Muscle layer of colon (tissue), 2 donors: Measurements from ENCODE around the gene SLC29A3.
A peak's percentile ranks its signal among the peaks of the same experiment; 100 is the strongest.

Source experiments
- H3K27ac ChIP-seq: one replicate; pipeline ENCODE4 v1.7.0; 2013; ENCODE audit warnings: low read depth, mild to moderate bottlenecking, low read length, moderate library complexity
- H3K27me3 ChIP-seq, 2 donors: one replicate each; pipeline ENCODE4 v1.7.0; 2013; ENCODE audit warnings: low read length in 2 of 2, mild to moderate bottlenecking in 2 of 2; ENCODE audit not compliant: insufficient read depth in 2 of 2, control insufficient read depth in 1 of 2
- H3K36me3 ChIP-seq: one replicate; pipeline ENCODE4 v1.7.0; 2013; ENCODE audit warnings: mild to moderate bottlenecking, low read length; ENCODE audit not compliant: insufficient read depth
- H3K4me1 ChIP-seq: one replicate; pipeline ENCODE4 v1.7.0; 2013; ENCODE audit warnings: mild to moderate bottlenecking, low read length; ENCODE audit not compliant: insufficient read depth
- H3K4me3 ChIP-seq, 2 donors: one replicate each; pipeline ENCODE4 v1.7.0; 2013; ENCODE audit warnings: low read length in 2 of 2, low read depth in 1 of 2, mild to moderate bottlenecking in 1 of 2, moderate library complexity in 1 of 2
- H3K9ac ChIP-seq: one replicate; pipeline ENCODE4 v1.7.0; 2013; ENCODE audit warnings: low read length
- H3K9me3 ChIP-seq: one replicate; pipeline ENCODE4 v1.7.0; 2013; ENCODE audit warnings: mild to moderate bottlenecking, low read length
- donor health status: abdominal sarcoma.
- donor health status: Adenocarcinoma of cecum.

Gene SLC29A3

GRCh38 chr10:71392292-71392691 is 73.2 kb downstream of the SLC29A3 start:
- no peaks in the 10 kb centered on the region for H3K36me3 ChIP-seq
- H3K9ac ChIP-seq: no peak overlapping the region
- H3K9me3 ChIP-seq: no peaks in the 10 kb centered on the region
- peaks cover 2% of the 10 kb centered on the region for H3K4me1 ChIP-seq
- H3K4me3 ChIP-seq: no peak overlapping the region
- H3K27me3 ChIP-seq: peaks cover 0 to 1% of the 10 kb centered on the region in 2 donors
- no peak overlapping the region for H3K27ac ChIP-seq

- Histone ChIP-seq H3K9ac (no peak overlapping the region), H3K4me1 (peaks cover 10% of the 10 kb centered on the region), H3K4me3 (no peak overlapping the region), H3K27me3 (peaks cover 3 to 9% of the 10 kb centered on the region in 2 donors), H3K9me3 (no peaks in the 10 kb centered on the region), H3K27ac (no peak overlapping the region), H3K36me3 (no peaks in the 10 kb centered on the region)
Observed at GRCh38 chr10:71392791-71393781, 74.0 kb downstream of the SLC29A3 start.

- Histone ChIP-seq H3K27ac (no peak overlapping the region), H3K27me3 (peaks cover 11 to 18% of the 10 kb centered on the region in 2 donors), H3K9ac (no peak overlapping the region), H3K4me3 (no peak overlapping the region), H3K9me3 (no peaks in the 10 kb centered on the region), H3K4me1 (peaks cover 11% of the 10 kb centered on the region), H3K36me3 (no peaks in the 10 kb centered on the region)
Observed at GRCh38 chr10:71393841-71394475, 74.9 kb downstream of the SLC29A3 start.

- Histone ChIP-seq H3K4me1 (peaks cover 11% of the 10 kb centered on the region), H3K36me3 (no peaks in the 10 kb centered on the region), H3K27me3 (peaks cover 22 to 29% of the 10 kb centered on the region in 2 donors), H3K27ac (no peak overlapping the region), H3K4me3 (no peak overlapping the region), H3K9ac (no peak overlapping the region), H3K9me3 (no peaks in the 10 kb centered on the region)
Observed at GRCh38 chr10:71394926-71395562, 76.0 kb downstream of the SLC29A3 start.

GRCh38 chr10:71395621-71396020 is 76.6 kb downstream of the SLC29A3 start:
- Histone ChIP-seq H3K4me1 (peaks cover 11% of the 10 kb centered on the region), H3K4me3 (no peak overlapping the region), H3K9me3 (no peaks in the 10 kb centered on the region), H3K36me3 (no peaks in the 10 kb centered on the region), H3K27ac (no peak overlapping the region), H3K9ac (no peak overlapping the region), H3K27me3 (peaks cover 26 to 35% of the 10 kb centered on the region in 2 donors)

GRCh38 chr10:71396084-71396710 is 77.1 kb downstream of the SLC29A3 start:
- H3K4me1 ChIP-seq: peaks cover 11% of the 10 kb centered on the region
- H3K36me3 ChIP-seq: no peaks in the 10 kb centered on the region
- no peak overlapping the region for H3K9ac ChIP-seq
- peaks cover 31 to 40% of the 10 kb centered on the region in 2 donors for H3K27me3 ChIP-seq
- no peak overlapping the region for H3K27ac ChIP-seq
- H3K9me3 ChIP-seq: no peaks in the 10 kb centered on the region
- peak overlapping the region in 1 of 2 donors; percentile 68 for H3K4me3 ChIP-seq

- Histone ChIP-seq H3K4me3 (peak within 1 kb of the TSS; percentile 52 to 68), H3K36me3 (no peaks in the 10 kb centered on the region), H3K27me3 (peaks cover 37 to 46% of the 10 kb centered on the region in 2 donors), H3K27ac (no peak within 1 kb of the TSS), H3K4me1 (peaks cover 11% of the 10 kb centered on the region), H3K9me3 (no peaks in the 10 kb centered on the region), H3K9ac (no peak within 1 kb of the TSS)
Observed at GRCh38 chr10:71396711-71397295, 77.7 kb downstream of the SLC29A3 start, which contains the start of gene CDH23. CDH23 (plus strand) TSS chr10:71396920; CDS start chr10:71439832, 42,912 bp downstream.

- no peak overlapping the region for H3K9ac ChIP-seq
- peaks cover 38 to 46% of the 10 kb centered on the region in 2 donors for H3K27me3 ChIP-seq
- no peaks in the 10 kb centered on the region for H3K36me3 ChIP-seq
- H3K9me3 ChIP-seq: no peaks in the 10 kb centered on the region
- no peak overlapping the region for H3K27ac ChIP-seq
- peaks cover 11% of the 10 kb centered on the region for H3K4me1 ChIP-seq
- H3K4me3 ChIP-seq: peak overlapping the region; percentile 32 to 52
Observed at GRCh38 chr10:71397296-71398212, 78.5 kb downstream of the SLC29A3 start.

- Histone ChIP-seq H3K9ac (no peak overlapping the region), H3K27ac (no peak overlapping the region), H3K27me3 (peaks cover 38 to 46% of the 10 kb centered on the region in 2 donors), H3K36me3 (no peaks in the 10 kb centered on the region), H3K4me1 (peaks cover 11% of the 10 kb centered on the region), H3K4me3 (no peak overlapping the region), H3K9me3 (no peaks in the 10 kb centered on the region)
Observed at GRCh38 chr10:71398976-71399375, 79.9 kb downstream of the SLC29A3 start.

GRCh38 chr10:71399946-71400345 is 80.9 kb downstream of the SLC29A3 start:
- Histone ChIP-seq H3K4me3 (no peak overlapping the region), H3K27me3 (peaks cover 38 to 46% of the 10 kb centered on the region in 2 donors), H3K9ac (no peak overlapping the region), H3K4me1 (peaks cover 11% of the 10 kb centered on the region), H3K36me3 (no peaks in the 10 kb centered on the region), H3K9me3 (no peaks in the 10 kb centered on the region), H3K27ac (no peak overlapping the region)
